Lower leg skin (tissue), 4 donors: ENCODE data around the gene LRRN4CL. TPM values are rescaled to one million over a fixed set of nuclear protein-coding genes. Genes with fewer than 3 reads are reported as not detected.
"Not testable (repeated sequence)": the region's sequence is repeated elsewhere in the genome, so short reads cannot be mapped to it uniquely, and the experiment has no call there.

Experiments
- DNase-seq, 2 donors: peaks; one replicate each; pipeline ENCODE4 v3.0.0-alpha.2; 2019; ENCODE audit warnings: low spot score in 2 of 2
- H3K4me3 ChIP-seq: fragments of 200-600 bp; sonication (generic); 2 replicates; pipeline ENCODE4 v1.5.1; 2017; ENCODE audit warnings: mild to moderate bottlenecking, low read depth; ENCODE audit not compliant: poor library complexity, severe bottlenecking
- CTCF ChIP-seq, 3 donors: fragments of 450-650 bp; IDR thresholded peaks; one replicate each; pipeline ENCODE4 v1.5.1; 2016; ENCODE audit warnings: antibody characterized with exemption in 3 of 3, mild to moderate bottlenecking in 3 of 3, moderate library complexity in 2 of 3
- POLR2A ChIP-seq, 2 donors: fragments of 450-650 bp; IDR thresholded peaks; one replicate each; pipeline ENCODE4 v1.6.1; 2016 to 2017; ENCODE audit warnings: antibody characterized with exemption in 2 of 2, mild to moderate bottlenecking in 1 of 2, moderate library complexity in 1 of 2
- WGBS, 2 donors: methylation state at CpG; one replicate each; pipeline ENCODE4 v1.1.5; 2018; 5-methylcytosine and 5-hydroxymethylcytosine counted together
- intact Hi-C: fragments of 100-400 bp; cut with DNase I; formaldehyde crosslinking; loops from one replicate; pipeline ENCODE4 v1.15.0; 2023; ENCODE audit warnings: low total_unique reads
- total RNA-seq, 4 donors: library from RNA; depleted of rRNA; stranded (reverse); fragments of >200 nt; gene quantifications; one replicate each; pipeline ENCODE4 v1.1.0, GENCODE V29; 2016

Gene LRRN4CL
- total RNA-seq, 4 donors from 2014 or later, result 7.3 to 11.6 (median 9.9) TPM

DNA sequence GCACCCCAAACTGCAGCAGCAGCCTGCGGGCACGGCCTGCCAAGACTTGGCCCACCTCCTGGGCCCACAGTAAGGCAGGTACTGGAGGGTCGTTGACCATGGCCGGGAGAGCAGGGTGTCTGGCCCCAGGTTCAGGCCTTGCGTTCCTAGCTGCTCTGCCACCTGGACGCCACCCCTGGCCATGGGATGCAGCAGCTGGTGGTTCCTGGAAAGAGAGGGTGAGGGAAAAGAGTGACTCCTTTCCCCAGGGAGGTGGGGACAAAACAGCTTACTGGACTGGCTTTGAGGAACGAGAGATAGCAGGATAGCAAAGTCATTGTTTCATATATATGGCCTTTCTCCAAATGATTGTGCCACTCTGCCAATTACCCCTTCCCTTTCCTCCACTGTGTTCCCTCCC lies 16.1 kb upstream of the LRRN4CL start:
- TF ChIP-seq POLR2A (IDR thresholded peaks at IDR 0.05) (no peak), CTCF (IDR thresholded peaks at IDR 0.05) (no peak)
- no peak overlapping the region for H3K4me3 ChIP-seq
- WGBS, 2 donors, result 37 to 53% methylated on average over 7 of the region's 7 CpGs
- DNase-seq, result no peak
- intact Hi-C loops, result loop anchor here (10.0 kb wide), 1 partner anchor 321 kb away; no protein-coding TSS in a partner anchor

DNA sequence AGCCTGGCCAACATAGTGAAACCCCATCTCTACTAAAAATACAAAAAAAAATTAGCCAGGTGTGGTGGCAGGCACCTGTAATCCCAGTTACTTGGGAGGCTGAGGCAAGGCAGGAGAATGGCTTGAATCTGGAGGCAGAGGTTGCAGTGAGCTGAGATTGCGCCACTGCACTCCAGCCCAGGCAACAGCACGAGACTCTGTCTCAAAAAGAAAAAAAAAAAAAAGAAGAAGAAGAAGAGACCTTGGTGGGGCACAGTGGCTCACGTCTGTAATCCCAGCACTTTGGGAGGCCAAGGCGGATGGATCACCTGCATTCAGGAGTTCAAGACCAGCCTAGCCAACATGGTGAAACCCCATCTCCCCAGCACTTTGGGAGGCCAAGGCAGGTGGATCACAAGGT lies 14.6 kb upstream of the LRRN4CL start:
- DNase-seq, H3K4me3 ChIP-seq: not testable (repeated sequence)
- 84 to 86% methylated on average over 4 of the region's 4 CpGs for WGBS, 2 donors
- intact Hi-C loops, result loop anchor here (10.0 kb wide), 1 partner anchor 319 kb away; no protein-coding TSS in a partner anchor

DNA sequence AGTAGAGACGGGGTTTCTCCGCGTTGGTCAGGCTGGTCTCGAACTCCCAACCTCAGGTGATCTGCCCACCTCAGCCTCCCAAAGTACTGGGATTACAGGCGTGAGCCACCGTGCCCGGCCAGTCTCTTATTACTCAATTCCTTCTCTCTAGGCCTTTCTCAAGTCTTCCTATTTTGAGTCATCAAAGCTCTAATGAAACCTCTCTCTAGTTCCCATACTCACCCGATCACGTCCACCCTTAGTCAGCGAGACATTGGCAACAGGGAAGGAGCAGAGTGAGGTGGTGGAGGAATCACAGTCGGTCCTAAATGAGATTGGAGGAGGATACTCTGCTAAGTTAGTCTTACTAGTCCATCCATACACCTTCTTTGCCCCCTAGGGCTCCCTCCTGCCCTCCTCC lies 12.9 kb upstream of the LRRN4CL start:
- intact Hi-C loops, result loop anchor here (10.0 kb wide), 1 partner anchor 317 kb away; no protein-coding TSS in a partner anchor
- 90% methylated on average over 11 of the region's 11 CpGs for WGBS, 2 donors
- TF ChIP-seq POLR2A (IDR thresholded peaks at IDR 0.05) (no peak), CTCF (IDR thresholded peaks at IDR 0.05) (no peak)
- no peak overlapping the region for H3K4me3 ChIP-seq
- DNase-seq, result no peak

GRCh38 chr11:62694455-62695167 lies 5.3 kb upstream of the LRRN4CL start:
- DNase-seq, result peak; percentile 77 to 96
- intact Hi-C loops, result loop anchor here (10.0 kb wide), 1 partner anchor 100 kb away; the partner anchor contains the start of gene TUT1
- TF ChIP-seq CTCF (IDR thresholded peaks at IDR 0.05) (peak in 1 of 3 donors; percentile 40), POLR2A (IDR thresholded peaks at IDR 0.05) (no peak)
- 40 to 44% methylated on average over 14 of the region's 14 CpGs for WGBS, 2 donors
- H3K4me3 ChIP-seq, result no peak overlapping the region

DNA sequence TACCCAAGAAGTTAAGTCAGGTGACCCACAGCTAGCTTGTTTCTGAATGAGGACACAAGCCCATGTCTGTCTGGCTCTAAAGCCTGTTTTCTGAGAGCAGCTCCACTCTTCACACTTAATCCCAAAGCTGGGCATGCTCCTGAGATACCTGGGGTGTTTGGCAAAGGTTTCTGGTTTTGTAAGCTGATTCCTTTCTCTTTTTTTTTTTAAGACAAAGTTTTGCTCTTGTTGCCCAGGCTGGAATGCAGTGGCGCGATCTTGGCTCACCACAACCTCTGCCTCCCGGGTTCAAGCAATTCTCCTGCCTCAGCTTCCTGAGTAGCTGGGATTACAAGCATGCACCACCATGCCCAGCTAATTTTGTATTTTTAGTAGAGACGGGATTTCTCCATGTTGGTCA lies 4.3 kb upstream of the LRRN4CL start:
- 55 to 62% methylated on average over 4 of the region's 4 CpGs for WGBS, 2 donors
- DNase-seq, H3K4me3 ChIP-seq: not testable (repeated sequence)
- intact Hi-C loops, result loop anchor here (10.0 kb wide), 1 partner anchor 99 kb away; the partner anchor contains the start of gene TUT1

- intact Hi-C loops, result no loop called here
- no peak for TF ChIP-seq POLR2A (IDR thresholded peaks at IDR 0.05)
- no peak for TF ChIP-seq CTCF (IDR thresholded peaks at IDR 0.05)
- 19 to 38% methylated on average over 1 of the region's 1 CpG for WGBS, 2 donors
- DNase-seq, result no peak
- no peak overlapping the region for H3K4me3 ChIP-seq
Observed at GRCh38 chr11:62688491-62688890, 839 bp downstream of the LRRN4CL start.
